Measurements from ENCODE around the gene JARID2.

GRCh38 chr6:15350386-15351083 is 104.7 kb downstream of the JARID2 start:
- TF ChIP-seq RAD21 (IDR thresholded peaks at IDR 0.05; ENCODE audit: low read length) = no peak
- TF ChIP-seq CTCF (IDR thresholded peaks at IDR 0.05) = no peak
- TF ChIP-seq POLR2AphosphoS5 (IDR thresholded peaks at IDR 0.05; ENCODE audit: low read depth, low read length) = no peak
- no peak for TF ChIP-seq SIN3A (IDR thresholded peaks at IDR 0.05; ENCODE audit: borderline replicate concordance, low read depth, low read length)
- TF ChIP-seq EZH2phosphoT487 (IDR thresholded peaks at IDR 0.05; ENCODE audit: borderline replicate concordance, low read depth) = no peak
- no peak for TF ChIP-seq TEAD4 (IDR thresholded peaks at IDR 0.05; ENCODE audit: borderline replicate concordance, insufficient read depth)

All from SK-N-SH (cell line).